Adrenal gland (tissue), 12 donors: ENCODE measurements around the gene TRAT1. TPM values are rescaled to one million over a fixed set of nuclear protein-coding genes. Genes with fewer than 3 reads are reported as not detected.

Source experiments
- DNase-seq, 7 donors: peaks; one replicate each; pipeline ENCODE4 v3.0.0-alpha.2; 2019 to 2020
- H3K27ac ChIP-seq, 5 donors: fragments of 200-600 bp; sonication (generic) in 4 of 5; 1 replicate in 3 of 5; 2 replicates in 2 of 5; pipeline versions ENCODE4 v1.5.1 to v1.8.0; 2016 to 2020; ENCODE audit warnings: mild to moderate bottlenecking in 1 of 5
- H3K27me3 ChIP-seq: fragments of 200-600 bp; 2 replicates; pipeline ENCODE4 v1.8.0; 2021
- H3K36me3 ChIP-seq, 2 donors: fragments of 200-600 bp; replicated peaks in 1 of 2; 1 replicate in 1 of 2; 2 replicates in 1 of 2; pipeline versions ENCODE4 v1.5.1 to v1.8.0; 2018 to 2022
- H3K4me1 ChIP-seq, 2 donors: fragments of 200-600 bp; replicated peaks in 1 of 2; 1 replicate in 1 of 2; 2 replicates in 1 of 2; pipeline versions ENCODE4 v1.5.1 to v1.8.0; 2018 to 2021
- H3K4me3 ChIP-seq, 4 donors: fragments of 200-600 bp; sonication (generic) in 3 of 4; one replicate each; pipeline ENCODE4 v1.5.1; 2016 to 2018
- H3K9me3 ChIP-seq, 3 donors: fragments of 200-600 bp; sonication (generic) in 1 of 3; replicated peaks in 1 of 3; 1 replicate in 2 of 3; 2 replicates in 1 of 3; pipeline versions ENCODE4 v1.5.1 to v1.8.0; 2016 to 2021
- POLR2A ChIP-seq, 2 donors: fragments of 450-650 bp; IDR thresholded peaks; one replicate each; pipeline ENCODE4 v1.6.1; 2017; ENCODE audit warnings: antibody characterized with exemption in 2 of 2, mild to moderate bottlenecking in 2 of 2, moderate library complexity in 1 of 2
- WGBS, 4 donors: extraction: QIAGEN DNeasy Blood & Tissue Kit in 2 of 4; methylation state at CpG; one replicate each; pipeline versions ENCODE4 v1.1.5 to v1.1.7; 2013 to 2017; 5-methylcytosine and 5-hydroxymethylcytosine counted together
- intact Hi-C, 2 donors: fragments of 100-400 bp; cut with DNase I; formaldehyde crosslinking; loops; one replicate each; pipeline versions ENCODE4 v1.14.1 to v1.15.0; 2022 to 2023
- polyA plus RNA-seq, 3 donors: library from polyadenylated mRNA; stranded (reverse); fragments of 200-250 nt in 2 of 3; fragments of 350-450 nt in 1 of 3; fragmentation: Illumina TruSeq in 1 of 3; extraction: RNeasy Lipid Tissue Mini Kit (QIAGEN cat#74804) in 1 of 3; gene quantifications; one replicate each; pipeline ENCODE4 v1.2.3, GENCODE V29; 2013 to 2014
- total RNA-seq, 9 donors: library from RNA; depleted of rRNA in 4 of 9; stranded (reverse); fragments of >200 nt in 4 of 9; fragments of 120-200 nt in 1 of 9; fragmentation: NEBNext Ultra II Directional in 1 of 9; extraction: Animal tissue kit (Norgen Biotek cat#: 25700) in 1 of 9; gene quantifications; one replicate each; pipeline versions ENCODE4 v1.1.0 to v1.2.4, GENCODE V29; 2013 to 2023
- TF ChIP-seq, protein P1 (sequence below), 6 experiments: fragments of 450-650 bp in 4 of 6; fragments of 200-600 bp in 2 of 6; sonication (generic) in 1 of 6; IDR thresholded peaks; 1 replicate in 5 of 6; 2 replicates in 1 of 6; pipeline versions ENCODE4 v1.5.1 to v1.8.0; 2016 to 2021; ENCODE audit warnings: antibody characterized with exemption in 6 of 6, mild to moderate bottlenecking in 2 of 6, moderate library complexity in 1 of 6
- donor health status: healthy with polysubstance abuse.
- donor health status: Bipolar disorder and iron deficiency.
- donor health status: DM: yes; HTN: yes; CAD: no.
- donor health status: DM: no; HTN: no; CAD: no.
- donor health status: DM: no; HTN: no; CAD: no.
- donor health status: DM: yes; HTN: yes; CAD: no.

TRAT1 gene
- total and polyA plus RNA-seq, 12 donors, result 0.03 to 0.60 (median 0.23) TPM; not detected in 2

DNA sequence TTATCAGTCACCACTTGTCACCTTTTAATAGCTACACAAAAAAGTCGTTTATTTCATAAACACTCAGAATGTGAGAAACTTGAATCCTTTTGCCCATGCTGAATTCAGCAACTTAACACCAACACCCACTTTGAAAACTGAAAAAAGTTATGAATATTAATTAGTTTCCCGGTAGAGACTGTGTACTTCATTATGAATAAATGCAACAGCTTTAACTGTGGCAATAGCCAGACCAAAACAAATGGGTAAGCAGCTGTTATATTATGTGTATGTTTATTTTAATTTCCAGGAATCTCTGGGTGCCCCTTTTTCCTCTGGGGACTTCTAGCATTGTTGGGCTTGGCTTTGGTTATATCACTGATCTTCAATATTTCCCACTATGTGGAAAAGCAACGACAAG lies 7.8 kb downstream of the TRAT1 start:
- intact Hi-C loops, result no loop called here
- Histone ChIP-seq H3K27me3 (no peaks in the 10 kb centered on the region), H3K9me3 (no peaks in the 10 kb centered on the region), H3K4me3 (no peak overlapping the region), H3K36me3 (no peaks in the 10 kb centered on the region), H3K27ac (no peak overlapping the region), H3K4me1 (no peaks in the 10 kb centered on the region)
- TF ChIP-seq, protein P1, sequence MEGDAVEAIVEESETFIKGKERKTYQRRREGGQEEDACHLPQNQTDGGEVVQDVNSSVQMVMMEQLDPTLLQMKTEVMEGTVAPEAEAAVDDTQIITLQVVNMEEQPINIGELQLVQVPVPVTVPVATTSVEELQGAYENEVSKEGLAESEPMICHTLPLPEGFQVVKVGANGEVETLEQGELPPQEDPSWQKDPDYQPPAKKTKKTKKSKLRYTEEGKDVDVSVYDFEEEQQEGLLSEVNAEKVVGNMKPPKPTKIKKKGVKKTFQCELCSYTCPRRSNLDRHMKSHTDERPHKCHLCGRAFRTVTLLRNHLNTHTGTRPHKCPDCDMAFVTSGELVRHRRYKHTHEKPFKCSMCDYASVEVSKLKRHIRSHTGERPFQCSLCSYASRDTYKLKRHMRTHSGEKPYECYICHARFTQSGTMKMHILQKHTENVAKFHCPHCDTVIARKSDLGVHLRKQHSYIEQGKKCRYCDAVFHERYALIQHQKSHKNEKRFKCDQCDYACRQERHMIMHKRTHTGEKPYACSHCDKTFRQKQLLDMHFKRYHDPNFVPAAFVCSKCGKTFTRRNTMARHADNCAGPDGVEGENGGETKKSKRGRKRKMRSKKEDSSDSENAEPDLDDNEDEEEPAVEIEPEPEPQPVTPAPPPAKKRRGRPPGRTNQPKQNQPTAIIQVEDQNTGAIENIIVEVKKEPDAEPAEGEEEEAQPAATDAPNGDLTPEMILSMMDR (IDR thresholded peaks at IDR 0.05), result no peak
- TF ChIP-seq POLR2A (IDR thresholded peaks at IDR 0.05), result no peak
- WGBS, 4 donors, result 61 to 68% (median 65%) methylated on average over 3 of the region's 3 CpGs
- DNase-seq, result no peak

DNA sequence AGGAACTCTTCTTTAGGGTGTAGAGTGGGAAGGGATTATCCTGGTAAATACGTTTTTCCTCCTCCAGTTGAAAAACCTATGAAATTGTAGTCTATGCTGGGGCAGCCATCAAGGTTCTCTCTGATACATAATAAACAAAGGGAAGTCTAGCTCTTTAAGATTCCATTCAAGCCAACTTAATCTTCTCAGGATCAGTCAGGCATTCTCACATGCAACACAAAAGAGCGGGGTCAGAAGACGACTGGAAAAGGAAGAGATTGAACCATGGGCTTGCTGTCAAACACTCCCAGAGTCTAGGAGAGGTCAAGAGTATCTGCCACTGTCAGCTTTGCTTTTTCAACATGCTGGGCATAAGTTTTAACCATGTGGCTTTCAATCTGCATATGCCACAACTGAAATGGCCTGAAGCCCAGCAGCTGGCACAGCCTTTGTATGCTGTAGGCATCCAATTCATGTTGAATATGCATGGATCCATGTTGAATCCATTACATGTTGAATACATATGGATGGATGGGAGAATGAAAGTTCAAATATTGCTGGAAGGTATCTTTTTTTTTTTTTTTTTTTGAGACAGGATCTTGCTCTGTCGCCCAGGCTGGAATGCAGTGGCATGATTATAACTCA lies 8.5 kb downstream of the TRAT1 start:
- Histone ChIP-seq H3K27ac (no peak overlapping the region), H3K9me3 (no peaks in the 10 kb centered on the region), H3K4me3 (no peak overlapping the region), H3K27me3 (no peaks in the 10 kb centered on the region), H3K4me1 (no peaks in the 10 kb centered on the region), H3K36me3 (no peaks in the 10 kb centered on the region)
- intact Hi-C loops, result no loop called here
- 73 to 80% (median 75%) methylated on average over 4 of the region's 4 CpGs for WGBS, 4 donors
- no peak for TF ChIP-seq POLR2A (IDR thresholded peaks at IDR 0.05)
- TF ChIP-seq, protein P1 (IDR thresholded peaks at IDR 0.05), result no peak
- no peak for DNase-seq

DNA sequence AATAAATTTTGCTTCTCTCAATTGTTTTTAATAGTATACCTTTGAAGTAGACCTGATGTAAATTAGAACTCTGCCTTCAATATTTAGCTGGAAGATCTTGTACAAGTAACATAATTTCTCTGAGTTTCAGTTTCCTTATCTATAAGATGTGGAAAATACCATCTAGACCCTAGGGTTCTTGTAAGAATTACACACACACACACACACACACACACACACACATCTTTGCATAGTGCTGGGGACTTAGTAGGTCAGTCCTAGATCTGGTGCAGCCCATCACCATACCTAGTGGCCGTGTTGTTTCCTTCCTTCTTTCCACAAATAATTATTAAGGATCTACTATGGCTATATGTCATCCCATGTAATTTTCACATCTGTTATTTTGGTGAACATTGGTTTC lies 11.0 kb downstream of the TRAT1 start:
- 50 to 59% (median 55%) methylated on average over 1 of the region's 1 CpG for WGBS, 4 donors

GRCh38 chr3:108834551-108834950 lies 12.0 kb downstream of the TRAT1 start:
- intact Hi-C loops, result no loop called here

More for the DNA sequence above, 11.0 kb downstream of the TRAT1 start:
- no peak for DNase-seq
- Histone ChIP-seq H3K4me1 (no peaks in the 10 kb centered on the region), H3K27ac (no peak overlapping the region), H3K27me3 (no peaks in the 10 kb centered on the region), H3K9me3 (no peaks in the 10 kb centered on the region), H3K36me3 (no peaks in the 10 kb centered on the region), H3K4me3 (no peak overlapping the region)
- intact Hi-C loops, result no loop called here
- no peak for TF ChIP-seq POLR2A (IDR thresholded peaks at IDR 0.05)
- TF ChIP-seq, protein P1 (IDR thresholded peaks at IDR 0.05), result no peak

More at GRCh38 chr3:108834551-108834950, 12.0 kb downstream of the TRAT1 start:
- WGBS, 4 donors, result 53 to 88% (median 66%) methylated on average over 1 of the region's 1 CpG
- Histone ChIP-seq H3K9me3 (no peaks in the 10 kb centered on the region), H3K36me3 (no peaks in the 10 kb centered on the region), H3K4me1 (no peaks in the 10 kb centered on the region), H3K4me3 (no peak overlapping the region), H3K27ac (no peak overlapping the region), H3K27me3 (no peaks in the 10 kb centered on the region)
- no peak for DNase-seq
- TF ChIP-seq, protein P1 (IDR thresholded peaks at IDR 0.05), result no peak
- TF ChIP-seq POLR2A (IDR thresholded peaks at IDR 0.05), result no peak
